22Rv1 (cell line): ENCODE data around the gene TUBGCP4.

ENCODE experiments used
- CTCF ChIP-seq: fragments of 450-650 bp; IDR thresholded peaks from 2 replicates; pipeline ENCODE4 v1.5.1; 2017; ENCODE audit warnings: mild to moderate bottlenecking
- ZFX ChIP-seq: fragments of 450-650 bp; IDR thresholded peaks from 2 replicates; pipeline ENCODE4 v1.6.1; 2017; ENCODE audit warnings: antibody characterized with exemption, borderline replicate concordance

DNA sequence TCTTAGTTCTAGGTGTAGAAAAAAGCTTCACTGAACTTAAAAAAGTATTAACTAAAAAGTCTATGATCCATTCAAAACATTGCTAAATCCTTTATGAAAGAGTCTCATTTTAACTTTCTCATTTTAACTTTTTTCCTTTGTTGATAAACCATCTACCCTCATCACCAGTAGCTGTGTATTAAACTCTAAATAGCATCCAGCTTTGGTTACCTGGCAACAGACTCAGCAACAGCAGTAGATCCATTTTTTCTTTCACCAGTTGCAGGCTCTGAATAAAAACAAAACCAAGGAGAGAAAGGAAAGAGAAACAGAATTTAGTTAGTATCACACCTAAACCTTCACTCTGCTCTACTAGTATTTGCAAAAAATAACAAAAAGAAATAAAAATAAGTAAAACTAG lies 70.4 kb downstream of the TUBGCP4 start:
- TF ChIP-seq CTCF = no peak
- no peak for TF ChIP-seq ZFX
